Spleen (tissue), 7 donors: ENCODE results near the gene PLEKHB2.

Source experiments
- POLR2AphosphoS5 ChIP-seq, 3 donors: sonication (generic); formaldehyde crosslinking; IDR thresholded peaks; one replicate each; pipeline ENCODE4 v1.5.1; 2017; ENCODE audit warnings: antibody characterized with exemption in 3 of 3
- TF ChIP-seq, protein P1 (sequence below), 11 experiments: fragments of 200-600 bp in 7 of 11; fragments of 450-650 bp in 4 of 11; sonication (generic) in 4 of 11; IDR thresholded peaks in 8 of 11; conservative IDR thresholded peaks in 3 of 11; 1 replicate in 7 of 11; 2 replicates in 4 of 11; pipeline versions ENCODE4 v1.4.0 to v1.8.0; 2016 to 2021; ENCODE audit warnings: antibody characterized with exemption in 11 of 11, inconsistent platforms in 4 of 11, mild to moderate bottlenecking in 1 of 11
- donor health status: DM: no; HTN: no; CAD: no; lungs with moderate emphysema.
- donor health status: DM: no; HTN: no; CAD: no.
- donor health status: DM: no; HTN: no; CAD: no.

DNA sequence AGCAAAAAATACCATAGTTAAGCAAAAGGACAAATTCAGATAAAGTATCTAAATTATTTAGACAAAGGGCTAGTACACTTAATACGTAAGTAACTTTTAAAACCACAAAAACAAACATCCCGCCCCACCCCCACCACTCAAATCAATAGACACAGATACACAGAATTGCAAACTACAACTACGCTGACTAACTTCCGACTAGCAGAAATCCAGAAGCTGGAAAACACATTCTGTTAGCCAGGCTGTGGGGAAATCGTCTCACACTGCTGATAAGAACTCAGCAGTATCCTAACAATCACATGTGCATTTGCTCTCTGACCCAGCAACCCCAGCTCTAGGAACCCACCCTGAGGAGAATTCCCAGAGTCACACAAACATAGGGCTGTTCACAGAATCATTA lies 28.4 kb upstream of the PLEKHB2 start:
- no peak for TF ChIP-seq POLR2AphosphoS5 (IDR thresholded peaks at IDR 0.05)
- TF ChIP-seq, protein P1, sequence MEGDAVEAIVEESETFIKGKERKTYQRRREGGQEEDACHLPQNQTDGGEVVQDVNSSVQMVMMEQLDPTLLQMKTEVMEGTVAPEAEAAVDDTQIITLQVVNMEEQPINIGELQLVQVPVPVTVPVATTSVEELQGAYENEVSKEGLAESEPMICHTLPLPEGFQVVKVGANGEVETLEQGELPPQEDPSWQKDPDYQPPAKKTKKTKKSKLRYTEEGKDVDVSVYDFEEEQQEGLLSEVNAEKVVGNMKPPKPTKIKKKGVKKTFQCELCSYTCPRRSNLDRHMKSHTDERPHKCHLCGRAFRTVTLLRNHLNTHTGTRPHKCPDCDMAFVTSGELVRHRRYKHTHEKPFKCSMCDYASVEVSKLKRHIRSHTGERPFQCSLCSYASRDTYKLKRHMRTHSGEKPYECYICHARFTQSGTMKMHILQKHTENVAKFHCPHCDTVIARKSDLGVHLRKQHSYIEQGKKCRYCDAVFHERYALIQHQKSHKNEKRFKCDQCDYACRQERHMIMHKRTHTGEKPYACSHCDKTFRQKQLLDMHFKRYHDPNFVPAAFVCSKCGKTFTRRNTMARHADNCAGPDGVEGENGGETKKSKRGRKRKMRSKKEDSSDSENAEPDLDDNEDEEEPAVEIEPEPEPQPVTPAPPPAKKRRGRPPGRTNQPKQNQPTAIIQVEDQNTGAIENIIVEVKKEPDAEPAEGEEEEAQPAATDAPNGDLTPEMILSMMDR (IDR thresholded peaks at IDR 0.05 in 8 of 11, conservative IDR thresholded peaks at IDR 0.05 in 3 of 11) = no peak
